Activated T-cell treated with anti-CD3 and anti-CD28 coated beads for 4 hours (primary cell): ENCODE results near the gene CHRDL2.

ENCODE experiments used
- DNase-seq: peaks from one replicate; pipeline ENCODE4 v3.0.0-alpha.2; 2020

The CHRDL2 gene

DNA sequence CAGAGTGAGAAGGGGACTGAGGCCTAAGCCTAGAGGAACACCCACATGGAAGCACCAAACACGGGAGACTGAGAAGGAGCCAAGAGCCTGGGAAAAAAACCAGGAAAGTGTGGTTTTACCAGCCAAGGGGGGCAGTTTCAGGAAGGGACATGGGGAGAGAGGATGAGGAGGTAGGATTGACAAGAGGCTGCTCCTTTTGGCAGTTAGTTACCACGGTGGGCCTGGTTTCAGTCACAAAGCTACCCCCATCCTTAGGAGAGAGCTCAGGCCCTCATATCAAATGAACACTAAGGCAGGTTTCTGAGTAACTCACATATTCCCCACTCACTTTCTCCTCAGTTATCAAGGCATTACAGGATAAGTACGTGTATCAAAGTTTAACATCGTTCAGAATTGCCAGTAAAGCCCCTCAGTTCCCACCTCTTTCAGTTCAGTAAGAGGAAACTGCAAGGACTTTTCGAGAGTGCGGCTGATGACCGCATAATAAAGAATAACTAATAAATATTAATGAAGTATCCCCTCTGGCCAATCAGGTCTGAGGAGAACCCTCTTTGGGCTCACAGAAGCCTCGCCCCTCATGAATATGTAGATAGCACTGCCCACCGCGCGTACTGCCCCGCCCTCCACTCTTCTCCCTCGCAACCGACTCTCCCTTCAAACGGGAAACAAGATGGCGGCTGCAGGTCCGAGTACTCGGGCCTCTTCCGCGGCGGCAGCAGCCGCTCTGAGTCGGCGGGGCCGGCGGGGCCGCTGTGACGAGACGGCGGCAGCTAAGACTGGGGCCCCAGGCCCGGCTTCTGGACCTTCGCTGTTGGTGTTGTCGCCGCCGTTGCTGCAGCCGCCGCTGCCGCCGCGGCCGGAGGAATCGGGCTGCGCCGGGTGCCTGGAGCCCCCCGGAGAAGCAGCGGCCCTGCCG is 17.2 kb upstream of the CHRDL2 start, which contains the start of gene RNF169:
TSS of gene RNF169 (plus strand) at position 639 of the 916 bp plus-strand sequence. CDS start at position 671, 32 bp downstream.
- peak; percentile 82 for DNase-seq

GRCh38 chr11:74746868-74747267 is 15.6 kb upstream of the CHRDL2 start:
- DNase-seq, result no peak

DNA sequence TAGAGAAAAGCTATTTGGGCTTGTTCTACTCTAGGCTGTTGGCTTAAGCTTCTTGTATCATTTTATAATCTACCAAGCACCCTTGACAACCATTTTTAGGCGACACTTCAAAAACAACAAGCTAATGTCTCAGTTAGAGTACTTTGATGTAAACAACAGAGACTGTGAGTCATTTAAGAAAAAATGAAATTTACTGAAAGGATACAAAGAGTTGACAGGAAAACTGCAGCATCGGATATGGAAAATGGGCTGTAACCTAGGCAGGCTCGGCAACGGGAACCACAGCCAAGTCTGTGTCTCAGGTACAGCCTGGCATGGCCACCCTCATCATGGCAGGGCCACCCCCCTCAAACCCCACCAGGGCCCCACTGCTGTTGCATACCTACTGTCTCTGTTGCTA is 13.1 kb upstream of the CHRDL2 start:
- DNase-seq, result no peak

DNA sequence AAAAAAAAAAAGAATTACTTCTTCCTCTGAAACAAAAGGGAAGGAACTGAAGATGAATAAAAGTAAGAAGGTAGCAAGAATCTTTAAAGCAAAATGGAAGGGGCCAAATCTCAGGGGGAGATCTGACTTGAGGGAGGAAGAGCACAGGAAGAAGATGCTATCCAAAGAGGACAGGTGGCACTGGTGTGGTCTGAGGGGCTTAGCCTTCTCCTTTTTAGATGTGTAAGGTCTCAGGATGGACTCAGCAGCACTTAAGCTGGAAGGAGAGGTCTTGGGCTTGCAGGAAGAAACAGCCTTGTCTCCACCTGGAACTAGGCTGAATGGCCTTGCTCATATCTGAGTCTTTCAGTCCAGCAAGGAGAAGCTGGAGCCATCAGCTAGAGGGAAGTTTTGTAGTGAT is 12.4 kb upstream of the CHRDL2 start:
- DNase-seq, result no peak

- no peak for DNase-seq
These were observed 10.8 kb upstream of the CHRDL2 start for GRCh38 chr11:74742070-74742469.

DNA sequence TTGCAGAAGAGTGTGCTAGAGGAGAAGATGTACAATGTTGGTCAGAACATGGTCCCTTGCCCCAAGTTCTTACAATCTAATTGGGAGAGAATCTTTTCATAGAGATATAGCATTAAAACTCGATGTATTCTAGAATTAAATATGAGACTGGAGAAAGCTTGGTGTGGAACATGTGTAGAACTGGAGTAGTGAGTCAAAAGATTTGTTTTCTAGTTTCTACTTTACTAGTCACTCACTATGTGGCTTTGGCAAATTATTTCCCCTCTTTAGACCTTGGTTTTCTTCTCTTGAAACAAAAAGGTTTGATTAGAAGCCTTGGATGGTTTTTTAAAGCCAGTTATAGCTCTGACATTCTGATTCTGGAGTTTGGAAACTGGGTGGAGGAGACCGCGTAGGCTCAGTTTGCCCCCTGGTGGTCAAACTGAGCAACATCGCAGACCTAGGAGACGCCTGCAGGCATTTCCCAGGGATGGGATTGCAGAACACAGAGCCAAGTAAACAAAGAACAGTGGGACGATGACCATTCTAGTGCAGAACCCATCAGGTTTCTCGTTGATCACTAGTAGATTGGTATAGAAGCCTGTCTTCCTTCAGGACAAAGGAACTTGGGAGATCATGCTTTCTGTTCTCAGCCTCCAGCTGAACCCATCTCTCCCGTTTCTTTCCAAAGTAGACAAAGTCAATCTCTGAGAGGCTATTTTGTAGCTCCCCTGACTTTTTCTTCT is 8.5 kb upstream of the CHRDL2 start:
- DNase-seq, result peak; percentile 16

GRCh38 chr11:74736031-74736430 is 4.8 kb upstream of the CHRDL2 start:
- DNase-seq, result no peak

DNA sequence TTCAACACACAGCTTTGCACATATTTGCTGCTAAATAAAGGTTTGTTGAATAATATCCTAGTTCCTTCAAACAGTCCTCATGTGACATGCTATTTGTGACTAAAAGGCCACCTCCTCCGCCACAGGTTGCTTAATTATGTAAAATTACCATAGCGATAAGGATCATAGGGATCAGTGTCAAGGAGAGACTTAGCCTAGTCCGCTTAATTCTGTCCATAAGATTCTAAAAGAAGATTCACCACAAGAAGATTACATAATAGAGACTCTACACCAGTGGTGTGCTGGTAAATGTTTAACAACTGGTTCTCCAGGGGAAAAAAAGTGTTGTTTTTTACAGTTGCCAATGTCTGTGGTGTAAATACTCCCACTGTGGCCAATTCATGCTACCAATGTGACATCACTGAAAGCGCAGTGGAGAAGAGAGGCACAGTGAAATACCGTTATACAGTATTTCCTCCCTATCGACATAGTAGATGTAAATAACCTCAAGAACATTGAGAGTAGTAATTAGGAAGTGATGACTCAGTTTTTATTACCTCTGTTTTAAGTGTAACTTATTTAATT is 4.2 kb upstream of the CHRDL2 start:
- no peak for DNase-seq

GRCh38 chr11:74734559-74734925 is 3.3 kb upstream of the CHRDL2 start:
- no peak for DNase-seq

DNA sequence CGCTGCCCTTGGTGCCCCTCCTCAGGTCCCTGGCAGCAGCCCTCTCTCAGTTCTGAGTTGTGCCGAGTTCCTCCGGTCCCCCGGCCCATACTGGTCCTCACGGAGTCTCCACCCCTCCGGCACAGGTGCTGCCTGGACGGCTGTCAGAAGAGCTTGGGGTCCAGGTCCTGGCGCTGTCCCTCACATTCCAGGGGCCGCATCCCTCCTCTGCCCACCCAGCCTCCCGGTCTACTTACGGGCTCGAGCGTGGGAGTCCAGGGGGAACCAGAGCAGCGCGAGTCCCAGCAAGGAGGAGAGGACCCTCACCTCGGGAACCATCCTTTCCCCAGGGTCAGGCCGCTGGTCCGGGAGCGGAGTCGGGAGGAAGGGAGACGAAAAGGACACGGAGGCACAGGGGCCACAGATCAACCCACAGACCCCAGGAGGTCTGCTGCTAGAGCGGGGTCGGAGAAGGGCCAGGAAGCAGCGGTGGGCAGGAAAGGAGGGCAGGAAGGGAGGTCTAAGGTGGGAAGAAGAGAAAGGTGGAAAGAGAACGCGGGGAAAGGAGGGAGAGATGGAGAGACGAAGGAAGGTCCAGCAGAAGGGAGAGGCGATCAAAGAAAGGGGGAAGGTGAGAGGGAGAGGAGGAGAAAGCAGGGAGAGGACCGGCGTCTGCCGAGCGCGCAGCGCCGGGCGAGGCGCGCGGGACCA is 510 bp downstream of the CHRDL2 start:
- DNase-seq, result no peak

DNA sequence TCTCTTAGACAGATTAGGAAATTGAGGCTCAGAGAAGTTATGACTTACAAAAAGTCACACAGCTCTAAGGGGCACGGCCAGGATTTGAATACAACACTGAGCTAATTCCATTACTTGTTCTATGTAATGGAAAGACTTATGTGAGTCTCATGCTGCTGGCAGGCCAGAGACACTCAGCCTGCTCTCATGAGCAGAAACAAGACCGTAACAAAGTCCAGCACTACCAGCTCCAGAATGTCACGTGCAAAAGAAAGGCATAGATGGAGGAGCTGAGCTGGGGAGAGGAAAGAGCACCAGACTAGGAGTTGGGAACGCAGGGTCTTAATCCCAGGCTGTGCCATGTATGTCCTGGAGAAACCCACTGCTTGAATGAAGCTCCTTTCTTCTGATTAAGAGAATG is 1.8 kb downstream of the CHRDL2 start:
- DNase-seq, result no peak

DNA sequence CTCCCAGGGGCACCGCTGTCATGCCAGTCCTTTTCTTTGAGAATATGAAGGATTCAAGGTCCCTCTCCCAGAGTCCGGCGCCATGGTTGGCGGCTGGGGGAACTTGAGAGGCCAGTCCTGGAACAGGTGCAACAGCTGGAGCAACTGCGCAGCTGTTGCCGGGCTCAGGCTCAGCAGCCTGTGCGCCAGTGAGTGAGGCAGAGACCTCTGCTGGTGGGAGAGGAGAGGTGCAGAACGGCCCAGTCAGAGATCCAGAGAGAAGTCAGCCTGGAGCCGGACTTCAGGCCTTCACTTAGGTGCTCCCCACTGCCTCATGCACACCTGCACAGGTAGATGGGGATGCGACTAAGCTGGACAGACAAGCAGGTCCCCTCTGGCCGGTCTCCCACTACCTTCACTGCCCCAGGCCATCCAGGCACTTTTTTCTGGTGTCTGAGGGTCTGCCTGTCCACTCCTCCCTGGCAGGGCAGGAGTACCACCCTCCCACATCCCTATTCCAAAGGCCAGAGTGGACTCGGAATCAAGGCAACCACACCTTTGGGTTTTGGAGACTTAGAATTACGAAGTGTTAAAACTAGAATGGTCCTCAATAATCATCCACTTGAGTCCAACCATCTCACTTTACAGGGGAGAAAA is 4.6 kb downstream of the CHRDL2 start:
- peak; percentile 39 for DNase-seq

GRCh38 chr11:74725701-74726100 is 5.5 kb downstream of the CHRDL2 start:
- no peak for DNase-seq

DNA sequence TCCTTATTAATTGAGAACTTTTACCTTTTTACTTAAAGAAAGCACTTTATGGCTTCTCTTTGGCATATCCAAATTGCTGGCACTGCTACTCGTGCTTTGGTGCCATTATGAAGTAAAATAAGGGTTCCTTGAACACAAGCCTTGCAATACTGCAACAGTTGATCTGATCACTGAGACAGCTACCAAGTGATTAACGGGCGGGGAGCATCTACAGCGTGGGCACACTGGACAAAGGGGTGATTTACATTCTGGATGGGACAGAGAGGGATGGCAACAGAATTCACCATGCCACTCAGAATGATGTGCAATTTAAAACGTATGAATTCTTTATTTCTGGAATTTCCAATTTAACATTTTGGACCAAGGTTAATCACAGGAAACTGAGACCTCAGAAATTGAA is 7.7 kb downstream of the CHRDL2 start:
- no peak for DNase-seq

- no peak for DNase-seq
These were observed 9.8 kb downstream of the CHRDL2 start for GRCh38 chr11:74721479-74721835.

DNA sequence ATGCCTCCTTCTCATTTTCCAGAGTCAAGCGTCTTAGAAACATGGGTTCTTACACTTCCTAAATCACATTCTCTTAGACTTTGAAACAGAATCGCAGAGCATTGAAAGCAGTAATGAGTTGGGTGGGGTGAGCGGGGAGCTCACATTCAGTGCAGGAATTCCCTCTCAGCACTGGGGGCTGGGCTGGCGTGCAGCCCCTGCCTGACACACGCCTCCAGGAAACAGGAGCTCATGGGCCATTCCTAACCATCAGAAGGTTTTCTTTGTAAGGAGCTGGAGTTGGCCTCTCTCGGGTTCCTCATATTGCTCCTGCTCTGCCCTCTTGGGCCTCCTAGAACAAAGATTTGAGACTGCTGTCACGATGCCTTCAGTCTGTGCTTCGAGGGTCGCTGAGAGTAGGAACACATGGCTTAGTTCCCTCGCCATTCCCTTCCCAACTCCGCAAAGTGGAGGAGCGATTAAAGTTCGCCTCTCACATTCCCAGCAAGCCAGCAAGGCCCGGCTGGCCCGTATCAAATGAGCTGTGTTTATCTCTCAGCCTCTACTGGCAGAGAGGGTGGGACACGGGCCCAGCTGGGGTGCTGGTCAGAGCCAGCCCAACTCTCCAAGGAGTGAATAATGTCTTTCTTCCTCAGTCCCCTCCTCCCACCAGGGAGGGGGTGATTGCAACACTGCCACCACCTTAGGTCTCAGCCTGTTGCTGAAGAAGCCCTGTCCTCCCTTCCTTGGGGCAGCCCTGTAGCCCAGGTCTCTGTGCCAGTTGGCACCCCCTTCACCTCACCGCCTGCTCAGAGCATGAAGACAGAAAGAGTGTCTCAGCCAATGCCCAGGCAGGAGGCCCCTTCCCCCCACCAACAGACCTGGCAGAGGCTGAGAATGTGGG is 10.4 kb downstream of the CHRDL2 start:
- DNase-seq, result no peak

- no peak for DNase-seq
These were observed 12.2 kb downstream of the CHRDL2 start for GRCh38 chr11:74719011-74719410.

- no peak for DNase-seq
These were observed 13.8 kb downstream of the CHRDL2 start for GRCh38 chr11:74717221-74717969.

DNA sequence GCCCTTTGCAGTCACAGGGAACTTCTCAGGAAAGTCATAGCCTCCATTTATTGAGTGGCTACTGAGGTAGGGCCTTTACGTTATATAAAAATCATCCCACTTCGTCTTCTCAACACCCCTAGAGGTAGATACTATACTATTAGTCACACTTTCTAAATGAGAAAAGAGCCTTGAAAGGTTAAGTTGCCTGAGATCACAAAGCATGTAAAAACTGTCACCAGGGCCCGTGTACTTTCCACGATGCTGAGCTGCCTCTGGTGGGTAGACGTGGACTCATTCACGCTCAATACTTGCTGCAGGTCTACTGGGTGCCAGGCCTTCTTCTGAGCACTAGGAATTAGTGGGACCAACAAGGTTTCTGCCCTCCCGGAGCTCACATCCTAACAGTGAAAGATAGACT is 16.3 kb downstream of the CHRDL2 start:
- DNase-seq, result no peak

- no peak for DNase-seq
These were observed 17.5 kb downstream of the CHRDL2 start for GRCh38 chr11:74713686-74714085.
